SU-DHL-6 (cell line): ENCODE results near the gene SBNO2.

Experiments
- CTCF ChIP-seq: fragments of 200-600 bp; sonication (generic); IDR thresholded peaks from one replicate; pipeline ENCODE4 v1.5.1; 2017; ENCODE audit warnings: antibody characterized with exemption, mild to moderate bottlenecking, low read length, moderate library complexity; ENCODE audit not compliant: insufficient read depth, poor library complexity, severe bottlenecking
- EZH2phosphoT487 ChIP-seq: fragments of 200-600 bp; sonication (generic), shearing (Covaris generic); conservative IDR thresholded peaks from 2 replicates; pipeline ENCODE4 v1.6.1; 2018; ENCODE audit warnings: mild to moderate bottlenecking, antibody characterized with exemption, low read length, moderate library complexity, mixed read lengths

- no peak for TF ChIP-seq CTCF
- no peak for TF ChIP-seq EZH2phosphoT487
Measured at GRCh38 chr19:1158885-1159448, 15.1 kb downstream of the SBNO2 start.
